Dermis blood vessel endothelial cell (primary cell): ENCODE results near the gene MOB2. TPM values are rescaled to one million over a fixed set of nuclear protein-coding genes. Genes with fewer than 3 reads are reported as not detected.
A peak's percentile ranks its signal among the peaks of the same experiment; 100 is the strongest.

Experiments
- DNase-seq: peaks from one replicate; pipeline ENCODE4 v3.0.0; 2010
- total RNA-seq: library from RNA; depleted of rRNA; stranded (reverse); fragments of >200 nt; gene quantifications from 2 replicates; pipeline ENCODE4 v1.2.3, GENCODE V29; 2014

Gene MOB2
- total RNA-seq, 1 donor from 2014 or later: 47.0 TPM

DNA sequence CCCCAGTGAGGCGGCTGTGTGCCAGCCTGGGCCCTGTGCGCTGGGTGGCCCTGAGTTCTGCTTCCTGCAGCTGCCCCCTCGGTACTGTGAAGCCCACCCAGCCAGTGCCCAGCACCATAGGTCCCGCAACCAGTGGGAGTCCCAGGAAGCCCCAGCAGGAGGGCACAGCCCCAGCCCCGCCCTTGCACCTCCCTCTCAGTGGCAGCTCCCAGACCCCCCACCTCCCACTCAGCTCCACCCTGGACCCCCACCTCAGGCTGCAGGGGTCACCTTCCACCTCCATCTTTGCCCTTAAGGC is 30.9 kb downstream of the MOB2 start:
- no peak for DNase-seq

GRCh38 chr11:1455032-1455762 is 31.4 kb downstream of the MOB2 start:
- no peak for DNase-seq

DNA sequence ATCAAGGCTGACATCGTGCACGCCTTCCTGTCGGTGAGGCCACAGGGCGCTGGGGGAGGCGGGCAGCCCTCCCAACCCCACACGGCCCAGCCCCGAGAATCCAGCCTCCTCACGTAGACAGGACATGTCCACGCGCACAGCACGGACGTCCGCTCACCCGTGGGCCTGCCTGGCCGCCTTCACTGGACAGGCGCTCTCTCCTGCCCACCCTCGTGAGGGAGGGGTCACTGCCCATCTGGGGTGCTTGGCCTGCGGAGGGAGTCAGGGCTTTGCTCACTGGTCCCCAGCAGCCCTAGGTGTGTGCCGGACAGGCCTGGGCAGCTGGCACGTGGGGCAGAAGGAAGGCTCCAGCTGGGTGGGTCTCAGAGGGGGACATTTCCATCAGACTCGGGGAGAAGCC is 32.0 kb downstream of the MOB2 start:
- no peak for DNase-seq

GRCh38 chr11:1453611-1454034 is 33.0 kb downstream of the MOB2 start:
- peak; percentile 40 for DNase-seq

GRCh38 chr11:1452744-1453143 is 33.8 kb downstream of the MOB2 start:
- DNase-seq: no peak

GRCh38 chr11:1451781-1452470 is 34.7 kb downstream of the MOB2 start:
- DNase-seq: no peak

- peak; percentile 13 for DNase-seq
These were observed 35.4 kb downstream of the MOB2 start for GRCh38 chr11:1450949-1451710.

GRCh38 chr11:1450344-1450875 is 36.2 kb downstream of the MOB2 start:
- no peak for DNase-seq

GRCh38 chr11:1449490-1450243 is 36.9 kb downstream of the MOB2 start:
- no peak for DNase-seq

DNA sequence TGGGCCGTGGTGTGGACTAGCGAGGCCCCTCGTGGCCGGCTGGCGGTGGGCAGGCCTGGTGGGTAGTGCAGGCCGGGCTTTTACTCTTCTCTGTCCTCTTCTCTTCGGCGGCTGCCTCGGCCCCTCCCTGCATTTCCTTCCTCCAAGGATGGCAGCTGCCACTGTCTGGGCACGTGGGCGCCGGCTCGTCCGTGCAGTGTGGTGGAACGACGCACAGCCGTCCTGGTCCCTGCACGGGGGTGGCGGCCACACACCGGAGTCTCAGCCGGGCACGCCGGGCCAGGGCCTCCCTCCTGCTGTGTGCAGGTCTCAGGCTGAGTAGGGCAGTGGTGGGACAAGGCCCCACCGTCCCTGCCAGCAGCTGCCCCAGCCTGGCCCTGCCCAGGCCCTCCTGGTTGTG is 37.7 kb downstream of the MOB2 start:
- DNase-seq: no peak

GRCh38 chr11:1447845-1448825 is 38.4 kb downstream of the MOB2 start:
- no peak for DNase-seq

DNA sequence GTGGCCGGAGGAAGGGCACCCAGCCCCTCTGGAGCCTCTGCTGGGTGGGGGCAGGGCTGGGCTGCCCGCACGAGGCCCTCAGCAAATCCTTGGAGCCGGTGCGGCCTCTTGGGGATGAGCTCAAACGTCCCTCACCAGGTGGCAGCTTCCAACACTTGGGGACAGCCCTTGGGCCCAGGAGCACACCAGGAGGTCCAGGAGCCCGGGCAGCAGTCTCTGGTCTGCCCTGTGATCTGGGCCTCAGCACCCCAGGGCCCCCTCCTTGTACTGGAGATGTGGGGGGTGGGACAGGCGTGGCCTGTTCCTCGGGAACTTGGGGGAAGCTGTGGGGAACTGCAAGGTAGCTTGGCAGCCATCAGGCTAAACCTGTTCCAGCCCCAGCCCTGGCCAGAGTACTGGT is 40.0 kb downstream of the MOB2 start:
- DNase-seq: no peak

- no peak for DNase-seq
These were observed 40.7 kb downstream of the MOB2 start for GRCh38 chr11:1445741-1446445.

DNA sequence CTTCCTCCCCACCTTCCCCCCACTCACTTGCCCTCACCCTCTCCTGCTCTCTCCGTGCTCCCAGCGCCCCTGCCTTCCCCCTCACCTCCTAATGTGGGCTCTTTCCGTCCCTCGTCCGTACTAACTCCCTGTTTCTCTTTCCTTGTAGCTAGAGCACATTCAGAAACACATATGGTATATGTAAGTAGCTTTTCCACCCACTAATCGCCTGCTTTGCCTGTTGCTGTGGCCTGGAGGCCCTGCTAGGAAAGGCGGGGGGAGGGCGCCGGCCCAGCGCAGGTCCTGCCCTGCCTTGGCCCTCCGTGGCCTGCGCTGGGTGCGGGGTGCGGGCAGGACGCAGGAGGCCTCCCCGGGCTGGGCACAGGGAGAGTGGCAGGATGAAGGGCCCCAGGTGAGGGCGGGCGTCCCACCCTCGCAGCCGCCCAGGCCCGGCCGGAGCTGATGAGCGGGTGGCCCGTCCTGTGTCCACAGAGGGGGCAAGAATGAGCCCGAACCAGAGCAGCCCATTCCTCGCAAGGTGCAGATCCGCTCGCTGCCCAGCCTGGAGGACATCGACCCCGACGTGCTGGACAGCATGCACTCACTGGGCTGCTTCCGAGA is 41.7 kb downstream of the MOB2 start:
- DNase-seq: no peak

- DNase-seq: no peak
These were observed 42.3 kb downstream of the MOB2 start for GRCh38 chr11:1444321-1444720.

- DNase-seq: no peak
These were observed 42.8 kb downstream of the MOB2 start for GRCh38 chr11:1443737-1444136.

DNA sequence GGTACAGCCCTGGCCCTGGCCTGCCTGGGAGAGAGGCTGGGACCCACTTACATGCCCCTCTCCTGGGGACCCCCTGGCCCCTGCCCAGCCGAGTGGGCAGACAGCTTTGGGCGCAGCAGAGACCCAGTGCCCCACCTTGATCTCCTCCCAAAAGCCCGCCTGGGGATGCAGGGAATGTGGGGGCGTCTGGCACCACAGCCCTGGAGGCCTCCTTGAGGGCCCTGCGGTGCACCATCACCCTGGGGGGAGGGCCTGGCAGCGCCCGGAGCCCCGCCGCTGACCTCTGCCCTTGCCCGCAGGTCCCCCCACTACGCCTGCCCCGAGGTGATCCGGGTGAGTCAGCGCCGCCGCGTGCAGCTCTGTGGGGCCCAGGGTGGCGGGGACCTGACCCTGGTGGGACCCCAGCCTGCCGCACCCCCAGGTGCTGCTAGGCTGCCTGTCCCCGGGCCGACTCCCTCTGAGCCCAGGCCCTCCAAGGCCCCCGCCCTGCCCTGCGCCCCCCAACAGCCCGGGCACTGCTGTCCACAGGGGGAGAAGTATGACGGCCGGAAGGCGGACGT is 43.7 kb downstream of the MOB2 start:
- no peak for DNase-seq

- peak; percentile 34 for DNase-seq
These were observed 44.4 kb downstream of the MOB2 start for GRCh38 chr11:1442163-1442562.

DNA sequence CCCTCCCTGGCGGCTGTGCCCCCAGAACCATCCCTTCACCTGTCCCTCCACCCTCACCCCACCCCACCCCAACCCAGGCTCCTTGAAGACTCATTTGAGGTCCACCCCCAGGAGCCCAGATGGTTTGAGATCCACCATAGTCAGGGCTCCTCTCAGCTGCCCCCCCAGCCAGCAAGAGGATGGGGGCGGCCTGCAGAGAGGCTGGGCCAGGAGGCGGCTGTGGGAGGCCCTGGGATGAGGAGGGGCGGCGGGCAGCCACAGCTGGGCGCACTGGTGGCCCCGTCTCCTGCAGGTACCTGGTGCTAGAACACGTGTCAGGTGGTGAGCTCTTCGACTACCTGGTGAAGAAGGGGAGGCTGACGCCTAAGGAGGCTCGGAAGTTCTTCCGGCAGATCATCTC is 46.1 kb downstream of the MOB2 start:
- DNase-seq: no peak

- no peak for DNase-seq
These were observed 46.5 kb downstream of the MOB2 start for GRCh38 chr11:1440066-1440465.
